H1 (cell line): ENCODE measurements around the gene KCNIP3. TPM values are rescaled to one million over a fixed set of nuclear protein-coding genes. Genes with fewer than 3 reads are reported as not detected.

Experiments
- CTCF ChIA-PET: fragments of 300-600 bp; sonication (Branson Sonifier 250); formaldehyde crosslinking; loops from one replicate; lab custom pipeline; 2021; ENCODE audit not compliant: partially characterized antibody; lab: Charles Lee
- POLR2A ChIA-PET: fragments of 300-600 bp; sonication (Branson Sonifier 250); formaldehyde crosslinking; loops from one replicate; lab custom pipeline; 2021; ENCODE audit warnings: inconsistent platforms; ENCODE audit not compliant: partially characterized antibody; lab: Charles Lee
- DNase-seq, 2 experiments: peaks; one replicate each; pipeline versions ENCODE4 v3.0.0 to v3.0.0-alpha.2; 2010 to 2022; ENCODE audit warnings: low spot score in 2 of 2, low read depth in 1 of 2, mixed read lengths in 1 of 2
- FAIRE-seq: peaks from 2 replicates; lab custom pipeline; 2011; peaks lifted over from hg19 to GRCh38; lab: Jason Lieb, UNC
- H2AFZ ChIP-seq: 2 replicates; pipeline ENCODE4 v1.8.1; 2012; ENCODE audit warnings: low read length, inconsistent platforms
- H2AK5ac ChIP-seq: 2 replicates; pipeline ENCODE4 v1.6.1; 2013; ENCODE audit warnings: low read depth, low read length
- H2BK120ac ChIP-seq: replicated peaks from 2 replicates; pipeline ENCODE3; 2013; ENCODE audit warnings: low read depth, low read length, inconsistent platforms
- H2BK12ac ChIP-seq: 2 replicates; pipeline ENCODE4 v1.6.1; 2013; ENCODE audit warnings: low read depth, low read length
- H2BK15ac ChIP-seq: 2 replicates; pipeline ENCODE4 v1.6.1; 2013; ENCODE audit warnings: low read length
- H2BK20ac ChIP-seq: 2 replicates; pipeline ENCODE4 v1.6.1; 2013; ENCODE audit warnings: low read length
- H2BK5ac ChIP-seq: 2 replicates; pipeline ENCODE4 v1.6.1; 2013; ENCODE audit warnings: low read depth, low read length
- H3K14ac ChIP-seq: 2 replicates; pipeline ENCODE4 v1.6.1; 2013; ENCODE audit warnings: inconsistent platforms; ENCODE audit not compliant: insufficient read length
- H3K18ac ChIP-seq: 2 replicates; pipeline ENCODE4 v1.6.1; 2013; ENCODE audit warnings: low read length; ENCODE audit errors: extremely low read depth
- H3K23ac ChIP-seq: 2 replicates; pipeline ENCODE4 v1.6.1; 2013; ENCODE audit warnings: inconsistent platforms; ENCODE audit not compliant: insufficient read length
- H3K23me2 ChIP-seq: 2 replicates; pipeline ENCODE4 v1.6.1; 2013; ENCODE audit warnings: low read depth, low read length
- H3K27ac ChIP-seq: 2 replicates; pipeline ENCODE4 v1.6.1; 2011; ENCODE audit warnings: low read depth, low read length, inconsistent platforms
- H3K27me3 ChIP-seq, 4 experiments: replicated peaks in 1 of 4; 1 replicate in 1 of 4; 2 replicates in 3 of 4; pipeline versions ENCODE4 v1.6.1 to v1.8.1; 2011 to 2013; ENCODE audit warnings: low read length in 3 of 4, mild to moderate bottlenecking in 3 of 4, inconsistent platforms in 2 of 4, mixed read lengths in 2 of 4, moderate library complexity in 1 of 4; ENCODE audit not compliant: control insufficient read depth in 3 of 4, insufficient read depth in 3 of 4; ENCODE audit errors: extremely low read depth in 1 of 4
- H3K36me3 ChIP-seq, 4 experiments: 2 replicates each; pipeline versions ENCODE4 v1.6.1 to v1.8.1; 2011 to 2013; ENCODE audit warnings: mild to moderate bottlenecking in 4 of 4, low read length in 3 of 4, moderate library complexity in 2 of 4, control low read depth in 1 of 4, inconsistent platforms in 1 of 4; ENCODE audit not compliant: insufficient read depth in 4 of 4, control insufficient read depth in 2 of 4
- H3K4ac ChIP-seq: replicated peaks from 2 replicates; pipeline ENCODE3; 2013; ENCODE audit warnings: low read length, low read depth, mixed read lengths, inconsistent platforms; ENCODE audit not compliant: insufficient read length
- H3K4me1 ChIP-seq, 4 experiments: replicated peaks in 1 of 4; 1 replicate in 1 of 4; 2 replicates in 3 of 4; pipeline versions ENCODE4 v1.6.1 to v1.8.1; 2011 to 2013; ENCODE audit warnings: low read length in 3 of 4, inconsistent platforms in 2 of 4, mixed read lengths in 1 of 4; ENCODE audit not compliant: insufficient read depth in 4 of 4, control insufficient read depth in 3 of 4
- H3K4me2 ChIP-seq, 2 experiments: 2 replicates each; pipeline versions ENCODE4 v1.6.1 to v1.8.1; 2011 to 2013; ENCODE audit warnings: low read depth in 2 of 2, low read length in 2 of 2, control low read depth in 1 of 2, inconsistent platforms in 1 of 2, mild to moderate bottlenecking in 1 of 2; ENCODE audit not compliant: insufficient read depth in 1 of 2
- H3K4me3 ChIP-seq, 4 experiments: fragments of 200-600, 300-600 bp in 1 of 4; sonication (generic), shearing (Covaris generic), sonication (Bioruptor Twin) in 1 of 4; 2 replicates each; pipeline versions ENCODE4 v1.5.1 to v1.8.1; 2011 to 2016; ENCODE audit warnings: low read length in 4 of 4, low read depth in 3 of 4, control low read depth in 2 of 4, inconsistent platforms in 2 of 4, mild to moderate bottlenecking in 2 of 4, mixed read lengths in 1 of 4, moderate library complexity in 1 of 4; ENCODE audit not compliant: insufficient read depth in 2 of 4; ENCODE audit errors: extremely low read depth in 1 of 4
- H3K56ac ChIP-seq: replicated peaks from 2 replicates; pipeline ENCODE3; 2013; ENCODE audit warnings: low read depth, mild to moderate bottlenecking, mixed read lengths, low read length, inconsistent platforms; ENCODE audit not compliant: insufficient read length
- H3K79me1 ChIP-seq: 2 replicates; pipeline ENCODE4 v1.6.1; 2013; ENCODE audit warnings: low read depth, low read length, control low read depth
- H3K79me2 ChIP-seq, 2 experiments: 2 replicates each; pipeline versions ENCODE4 v1.6.1 to v1.8.1; 2012 to 2013; ENCODE audit warnings: low read length in 2 of 2, mild to moderate bottlenecking in 2 of 2, inconsistent platforms in 1 of 2; ENCODE audit not compliant: insufficient read depth in 2 of 2, control insufficient read depth in 1 of 2
- H3K9ac ChIP-seq, 4 experiments: replicated peaks in 1 of 4; 1 replicate in 1 of 4; 2 replicates in 3 of 4; pipeline versions ENCODE4 v1.6.1 to v1.8.1; 2011 to 2013; ENCODE audit warnings: low read depth in 3 of 4, low read length in 3 of 4, control low read depth in 2 of 4, mild to moderate bottlenecking in 2 of 4, moderate library complexity in 2 of 4, inconsistent platforms in 1 of 4; ENCODE audit errors: extremely low read depth in 1 of 4
- H3K9me3 ChIP-seq, 2 experiments: 2 replicates each; pipeline versions ENCODE4 v1.6.1 to v1.8.1; 2012 to 2013; ENCODE audit warnings: mild to moderate bottlenecking in 2 of 2, moderate library complexity in 2 of 2, control low read depth in 1 of 2, inconsistent platforms in 1 of 2, low read depth in 1 of 2, low read length in 1 of 2, mixed read lengths in 1 of 2; ENCODE audit not compliant: insufficient read depth in 2 of 2
- H4K20me1 ChIP-seq, 2 experiments: replicated peaks in 1 of 2; 2 replicates each; pipeline versions ENCODE3 to v1.8.1; 2011 to 2013; ENCODE audit warnings: inconsistent platforms in 2 of 2, low read length in 2 of 2, mild to moderate bottlenecking in 1 of 2; ENCODE audit not compliant: insufficient read depth in 2 of 2, control insufficient read depth in 1 of 2
- H4K5ac ChIP-seq: 2 replicates; pipeline ENCODE4 v1.6.1; 2013; ENCODE audit warnings: low read length, low read depth, mixed read lengths, inconsistent platforms; ENCODE audit not compliant: insufficient read length
- H4K8ac ChIP-seq: 2 replicates; pipeline ENCODE4 v1.8.0; 2013; ENCODE audit warnings: mild to moderate bottlenecking, moderate library complexity, low read length, inconsistent platforms; ENCODE audit not compliant: insufficient read depth; ENCODE audit errors: extremely low read depth
- H4K91ac ChIP-seq: replicated peaks from 2 replicates; pipeline ENCODE3; 2013; ENCODE audit warnings: low read length, mixed read lengths, inconsistent platforms; ENCODE audit not compliant: insufficient read length
- TCF12 ChIP-seq: IDR thresholded peaks from 2 replicates; pipeline ENCODE4 v1.6.1; 2011; ENCODE audit warnings: low read depth, mild to moderate bottlenecking, low read length
- WGBS, 2 experiments: shearing (Covaris generic) in 1 of 2; methylation state at CpG; one replicate each; pipeline versions ENCODE4 v1.1.6 to v1.1.7; 2013 to 2015; ENCODE audit warnings: low lambda C conversion rate in 2 of 2, mixed read lengths in 2 of 2, inconsistent platforms in 1 of 2, low coverage in 1 of 2, missing lambda C conversion rate in 1 of 2; ENCODE audit not compliant: insufficient replicate concordance in 2 of 2, insufficient coverage in 1 of 2, insufficient read length in 1 of 2; ENCODE audit errors: extremely low coverage in 1 of 2, missing lambda C conversion rate in 1 of 2; 5-methylcytosine and 5-hydroxymethylcytosine counted together
- polyA plus RNA-seq, 7 experiments: library from polyadenylated mRNA; depleted of rRNA in 3 of 7; stranded (reverse) in 5 of 7; unstranded in 2 of 7; fragments of >200 nt in 5 of 7; fragments of 200-250 nt in 2 of 7; gene quantifications; 1 replicate in 5 of 7; 2 replicates in 1 of 7; 4 replicates in 1 of 7; pipeline versions ENCODE4 v1.2.1 to v1.2.3, GENCODE V29; 2011 to 2013; ENCODE audit warnings: missing spikeins in 2 of 7, mixed read lengths in 2 of 7
- total RNA-seq: library from RNA; stranded (reverse); fragmentation: NEBNext Ultra II Directional; extraction: Animal tissue kit (Norgen Biotek cat#: 25700); gene quantifications from 2 replicates; pipeline ENCODE4 v1.2.1, GENCODE V29; 2021

Gene KCNIP3
- total and polyA plus RNA-seq, 2 of the 8 experiments (the other 6 are each of a cell fraction or from before 2014, with no cell fraction given): 0.33 to 1.9 TPM

GRCh38 chr2:95345081-95345562, 48.0 kb downstream of the KCNIP3 start:
- TF ChIP-seq TCF12: no peak
- Histone ChIP-seq H3K4me3 (peak overlapping the region in 1 of 4 experiments; percentile 59; a peak in 2 of 8 replicates), H2BK120ac (no peak overlapping the region), H3K4me2 (peak overlapping the region; percentile 50 to 70), H3K27ac (no peak overlapping the region), H3K18ac (no peak overlapping the region), H3K14ac (no peak overlapping the region), H3K9me3 (peaks cover 20 to 38% of the 10 kb centered on the region in 2 experiments; a peak in 3 of 4 replicates), H3K4ac (no peak overlapping the region), H3K23ac (no peak overlapping the region), H3K79me2 (no peaks in the 10 kb centered on the region), H3K27me3 (peaks cover 31 to 53% (median 42%) of the 10 kb centered on the region in 4 experiments), H3K23me2 (peaks cover 5% of the 10 kb centered on the region; the same call in 1 of the 2 replicates), H3K4me1 (peaks cover 0 to 2% (median 0%) of the 10 kb centered on the region in 4 experiments; a peak in 2 of 7 replicates), H3K79me1 (no peaks in the 10 kb centered on the region), H3K56ac (no peak overlapping the region), H2AFZ (no peak overlapping the region), H3K36me3 (no peaks in the 10 kb centered on the region; a peak in 1 of 8 replicates), H4K8ac (peak overlapping the region; percentile 57; the same call in 1 of the 2 replicates), H4K5ac (no peak overlapping the region), H2BK12ac (no peak overlapping the region), H2BK5ac (no peak overlapping the region), H4K20me1 (peaks cover 0 to 7% of the 10 kb centered on the region in 2 experiments), H2BK20ac (no peak overlapping the region), H4K91ac (no peak overlapping the region), H2BK15ac (no peak overlapping the region), H2AK5ac (no peak overlapping the region), H3K9ac (no peak overlapping the region)
- ChIA-PET POLR2A (interaction anchor here (1.1 kb wide), 1 partner anchor 57 kb away, joined by 4 read pairs; the partner anchor contains the start of gene FAHD2A), CTCF (interaction anchor here (0.9 to 2.3 kb wide), 9 partner anchors 9 to 170 kb away, joined by 3 to 7 read pairs (median 4); partner anchors contain the start of gene FAHD2A)
- DNase-seq (no peak), FAIRE-seq (no peak)
- WGBS, 2 experiments: 57% methylated on average over 20 of the region's 24 CpGs; no CpG with 5 or more reads in 1 of the 2 experiments
